ENCODE results near the gene TRIOBP. TPM values are rescaled to one million over a fixed set of nuclear protein-coding genes. Genes with fewer than 3 reads are reported as not detected.
"Not testable (repeated sequence)": the region's sequence is repeated elsewhere in the genome, so short reads cannot be mapped to it uniquely, and the experiment has no call there.

The TRIOBP gene
- total RNA-seq, 1 experiment from 2014 or later, result 28.7 TPM

DNA sequence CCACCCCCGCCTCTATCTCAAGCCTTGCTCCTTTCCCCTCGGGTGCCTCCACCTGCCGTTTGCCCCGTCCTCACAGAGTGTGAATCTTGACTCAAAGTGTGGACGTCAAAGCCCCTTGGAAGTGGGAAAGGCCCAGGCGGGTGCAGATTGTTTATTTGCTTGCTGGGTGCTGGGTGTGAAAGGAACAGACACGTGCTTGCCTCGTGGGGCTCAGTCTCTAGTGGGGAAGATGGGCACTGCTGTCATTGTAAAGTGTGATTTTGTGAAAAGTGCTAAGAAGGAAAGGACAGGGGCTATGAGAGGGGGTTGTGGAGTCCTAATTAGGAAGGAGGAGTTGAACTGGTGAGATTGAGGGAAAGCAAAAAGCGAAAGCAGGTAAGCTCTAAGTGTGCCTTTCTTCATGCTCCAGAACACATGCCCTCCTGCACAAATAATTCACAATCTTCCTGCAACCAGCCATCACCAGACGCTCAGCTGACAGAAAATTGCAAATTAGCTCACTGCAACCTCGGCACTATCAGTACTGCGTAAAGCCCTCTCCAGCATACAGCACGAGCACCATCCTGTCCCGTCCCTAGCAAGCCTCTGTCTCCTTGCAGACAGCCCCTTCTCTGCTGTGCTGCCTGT, 101.1 kb downstream of the TRIOBP start:
- no peaks in the 10 kb centered on the region for H3K27me3 ChIP-seq (replicated peaks; ENCODE audit: insufficient read depth, low read depth, low read length, poor library complexity)
- H3K9me3 ChIP-seq (ENCODE audit: low read depth, low read length, poor library complexity, severe bottlenecking), result no peaks in the 10 kb centered on the region
- no peak overlapping the region for H3K4me3 ChIP-seq (ENCODE audit: low read depth, low read length, poor library complexity, severe bottlenecking)
- no peak for TF ChIP-seq EZH2 (IDR thresholded peaks at IDR 0.05; ENCODE audit: borderline replicate concordance, low read depth, low read length, poor library complexity, severe bottlenecking)
- TF ChIP-seq, protein P1, sequence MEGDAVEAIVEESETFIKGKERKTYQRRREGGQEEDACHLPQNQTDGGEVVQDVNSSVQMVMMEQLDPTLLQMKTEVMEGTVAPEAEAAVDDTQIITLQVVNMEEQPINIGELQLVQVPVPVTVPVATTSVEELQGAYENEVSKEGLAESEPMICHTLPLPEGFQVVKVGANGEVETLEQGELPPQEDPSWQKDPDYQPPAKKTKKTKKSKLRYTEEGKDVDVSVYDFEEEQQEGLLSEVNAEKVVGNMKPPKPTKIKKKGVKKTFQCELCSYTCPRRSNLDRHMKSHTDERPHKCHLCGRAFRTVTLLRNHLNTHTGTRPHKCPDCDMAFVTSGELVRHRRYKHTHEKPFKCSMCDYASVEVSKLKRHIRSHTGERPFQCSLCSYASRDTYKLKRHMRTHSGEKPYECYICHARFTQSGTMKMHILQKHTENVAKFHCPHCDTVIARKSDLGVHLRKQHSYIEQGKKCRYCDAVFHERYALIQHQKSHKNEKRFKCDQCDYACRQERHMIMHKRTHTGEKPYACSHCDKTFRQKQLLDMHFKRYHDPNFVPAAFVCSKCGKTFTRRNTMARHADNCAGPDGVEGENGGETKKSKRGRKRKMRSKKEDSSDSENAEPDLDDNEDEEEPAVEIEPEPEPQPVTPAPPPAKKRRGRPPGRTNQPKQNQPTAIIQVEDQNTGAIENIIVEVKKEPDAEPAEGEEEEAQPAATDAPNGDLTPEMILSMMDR (conservative IDR thresholded peaks at IDR 0.05; ENCODE audit: low read depth, low read length), result no peak
- intact Hi-C loops (cut with micrococcal nuclease; ENCODE audit: unreplicated experiment), result no loop called here
- POLR2A ChIA-PET (ENCODE audit: low non-redundant PET), result no interaction called here
- DNase-seq (ENCODE audit: low spot score), result no peak
- H3K4me1 ChIP-seq (ENCODE audit: insufficient read depth, low read length, poor library complexity, severe bottlenecking), result peaks cover 1% of the 10 kb centered on the region
- no peak overlapping the region for H3K27ac ChIP-seq (ENCODE audit: low read depth, low read length, poor library complexity, severe bottlenecking)
- BruUV-seq (replicated peaks), result no TSS peak
- CTCF ChIA-PET, result interaction anchor here (1.1 kb wide), 1 partner anchor 154 kb away, joined by 3 read pairs; no protein-coding TSS in a partner anchor
- H3K36me3 ChIP-seq (ENCODE audit: insufficient read depth, low read length, poor library complexity, severe bottlenecking), result no peaks in the 10 kb centered on the region

DNA sequence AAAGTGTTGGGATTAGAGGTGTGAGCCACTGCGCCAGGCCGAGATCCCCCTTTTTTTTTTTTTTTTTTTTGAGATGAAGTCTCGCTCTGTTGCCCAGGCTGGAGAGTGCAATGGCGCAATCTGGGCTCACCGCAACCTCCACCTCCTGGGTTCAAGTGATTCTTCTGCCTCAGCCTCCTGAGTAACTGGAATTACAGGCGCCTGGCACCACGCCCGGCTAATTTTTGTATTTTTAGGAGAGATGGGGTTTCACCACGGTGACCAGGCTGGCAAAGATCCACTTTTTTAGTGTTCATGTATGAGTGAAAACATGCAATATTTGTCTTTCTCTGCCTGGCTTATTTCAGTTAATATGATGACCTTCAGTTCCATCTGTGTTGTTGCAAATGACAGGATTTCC, 103.1 kb downstream of the TRIOBP start:
- H3K27me3 ChIP-seq (replicated peaks; ENCODE audit: insufficient read depth, low read depth, low read length, poor library complexity); BruUV-seq (replicated peaks); H3K9me3 ChIP-seq (ENCODE audit: low read depth, low read length, poor library complexity, severe bottlenecking); H3K36me3 ChIP-seq (ENCODE audit: insufficient read depth, low read length, poor library complexity, severe bottlenecking); DNase-seq (ENCODE audit: low spot score); H3K4me3 ChIP-seq (ENCODE audit: low read depth, low read length, poor library complexity, severe bottlenecking); POLR2A ChIA-PET (ENCODE audit: low non-redundant PET); H3K27ac ChIP-seq (ENCODE audit: low read depth, low read length, poor library complexity, severe bottlenecking): not testable (repeated sequence)
- intact Hi-C loops (cut with micrococcal nuclease; ENCODE audit: unreplicated experiment), result loop anchor here (5.0 kb wide), 1 partner anchor 123 kb away; the partner anchor contains the start of gene LGALS1
- peaks cover 16% of the 10 kb centered on the region for H3K4me1 ChIP-seq (ENCODE audit: insufficient read depth, low read length, poor library complexity, severe bottlenecking)
- CTCF ChIA-PET, result interaction anchor here (0.7 kb wide), 1 partner anchor 910 kb away, joined by 15 read pairs; no protein-coding TSS in a partner anchor

DNA sequence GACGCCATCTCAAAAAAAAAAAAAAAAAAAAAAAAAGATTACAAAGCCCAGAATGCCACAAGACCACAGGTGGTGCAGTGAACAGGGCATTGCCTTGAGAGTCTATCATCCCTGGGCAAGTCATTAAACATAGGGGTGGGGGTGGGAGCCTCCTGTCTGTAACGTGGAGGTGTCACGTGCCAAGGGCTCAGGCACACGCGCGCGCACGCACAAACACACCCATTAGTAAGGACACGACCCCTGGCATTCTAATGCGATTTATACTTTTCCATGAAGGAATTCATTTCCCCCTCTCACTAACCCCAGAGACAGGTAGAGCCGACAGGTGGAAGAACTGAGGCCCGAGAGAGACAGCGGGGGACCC, 105.1 kb downstream of the TRIOBP start:
- no peak for DNase-seq (ENCODE audit: low spot score)
- Histone ChIP-seq H3K36me3 (ENCODE audit: insufficient read depth, low read length, poor library complexity, severe bottlenecking) (no peaks in the 10 kb centered on the region), H3K27me3 (replicated peaks; ENCODE audit: insufficient read depth, low read depth, low read length, poor library complexity) (no peaks in the 10 kb centered on the region), H3K4me1 (ENCODE audit: insufficient read depth, low read length, poor library complexity, severe bottlenecking) (peaks cover 31% of the 10 kb centered on the region), H3K4me3 (ENCODE audit: low read depth, low read length, poor library complexity, severe bottlenecking) (peak overlapping the region; percentile 74), H3K9me3 (ENCODE audit: low read depth, low read length, poor library complexity, severe bottlenecking) (no peaks in the 10 kb centered on the region), H3K27ac (ENCODE audit: low read depth, low read length, poor library complexity, severe bottlenecking) (peak overlapping the region; percentile 65)
- CTCF ChIA-PET, result no interaction called here
- POLR2A ChIA-PET (ENCODE audit: low non-redundant PET), result no interaction called here
- BruUV-seq (replicated peaks), result no TSS peak
- intact Hi-C loops (cut with micrococcal nuclease; ENCODE audit: unreplicated experiment), result loop anchor here (5.0 kb wide), 1 partner anchor 125 kb away; the partner anchor contains the start of gene LGALS1
- TF ChIP-seq, protein P1 (conservative IDR thresholded peaks at IDR 0.05; ENCODE audit: low read depth, low read length), result no peak
- TF ChIP-seq EZH2 (IDR thresholded peaks at IDR 0.05; ENCODE audit: borderline replicate concordance, low read depth, low read length, poor library complexity, severe bottlenecking), result no peak
